Transverse colon (tissue), 4 donors: ENCODE data around the gene STX10. TPM values are rescaled to one million over a fixed set of nuclear protein-coding genes. Genes with fewer than 3 reads are reported as not detected.

Source experiments
- DNase-seq: peaks from one replicate; pipeline ENCODE4 v3.0.0-alpha.2; 2019
- H3K27ac ChIP-seq, 4 donors: fragments of 200-600 bp; sonication (generic); 2 replicates each; pipeline ENCODE4 v1.5.1; 2016 to 2018; ENCODE audit warnings: inconsistent platforms in 4 of 4
- H3K27me3 ChIP-seq: fragments of 200-600 bp; sonication (generic); 2 replicates; pipeline ENCODE4 v1.5.1; 2017; ENCODE audit warnings: inconsistent platforms
- H3K36me3 ChIP-seq, 4 donors: fragments of 200-600 bp; sonication (generic); 2 replicates each; pipeline ENCODE4 v1.5.1; 2017 to 2019; ENCODE audit warnings: inconsistent platforms in 4 of 4
- H3K4me1 ChIP-seq, 4 donors: fragments of 200-600 bp; sonication (generic); 2 replicates each; pipeline ENCODE4 v1.5.1; 2017 to 2020; ENCODE audit warnings: inconsistent platforms in 4 of 4
- H3K4me3 ChIP-seq, 4 donors: fragments of 200-600 bp; sonication (generic); 1 replicate in 1 of 4; 2 replicates in 3 of 4; pipeline versions ENCODE4 v1.5.1 to v1.6.1; 2017 to 2019; ENCODE audit warnings: inconsistent platforms in 4 of 4
- H3K9me3 ChIP-seq, 2 donors: fragments of 200-600 bp; sonication (generic); 2 replicates each; pipeline ENCODE4 v1.5.1; 2017 to 2019; ENCODE audit warnings: inconsistent platforms in 2 of 2
- EP300 ChIP-seq: sonication (generic); formaldehyde crosslinking; IDR thresholded peaks from one replicate; pipeline ENCODE4 v1.6.1; 2017; ENCODE audit warnings: antibody characterized with exemption, low read depth
- POLR2A ChIP-seq: fragments of 450-650 bp; IDR thresholded peaks from one replicate; pipeline ENCODE4 v1.6.1; 2016; ENCODE audit warnings: antibody characterized with exemption, mild to moderate bottlenecking, moderate library complexity
- POLR2AphosphoS5 ChIP-seq, 3 donors: sonication (generic); formaldehyde crosslinking; IDR thresholded peaks; one replicate each; pipeline ENCODE4 v1.6.1; 2016; ENCODE audit warnings: antibody characterized with exemption in 3 of 3
- WGBS, 2 donors: methylation state at CpG; one replicate each; pipeline ENCODE4 v1.1.5; 2018; ENCODE audit warnings: low coverage in 1 of 2; 5-methylcytosine and 5-hydroxymethylcytosine counted together
- in situ Hi-C, 4 donors: fragments of 200-750 bp; cut with MboI; loops; one replicate each; pipeline versions ENCODE4 v1.15.0 to v1.15.1; 2017; ENCODE audit warnings: low sequenced_read_pairs in 3 of 4, low pct_ligation_motif_present in 1 of 4, low pct_unique_long_range_greater_than_20kb in 1 of 4
- intact Hi-C: fragments of 100-400 bp; cut with DNase I; formaldehyde crosslinking; loops from one replicate; pipeline ENCODE4 v1.15.1; 2023; ENCODE audit warnings: low total_unique reads
- total RNA-seq, 4 donors: library from RNA; depleted of rRNA; stranded (reverse); fragments of >200 nt; gene quantifications; one replicate each; pipeline ENCODE4 v1.1.0, GENCODE V29; 2016
- TF ChIP-seq, protein P1 (sequence below), 5 experiments: fragments of 200-600 bp in 3 of 5; fragments of 450-650 bp in 2 of 5; sonication (generic) in 3 of 5; IDR thresholded peaks; 1 replicate in 2 of 5; 2 replicates in 3 of 5; pipeline ENCODE4 v1.5.1; 2016 to 2017; ENCODE audit warnings: antibody characterized with exemption in 5 of 5, inconsistent platforms in 3 of 5, mild to moderate bottlenecking in 2 of 5, moderate library complexity in 1 of 5

The STX10 gene
- total RNA-seq, 4 donors from 2014 or later, result 69.7 to 164 (median 84.2) TPM

DNA sequence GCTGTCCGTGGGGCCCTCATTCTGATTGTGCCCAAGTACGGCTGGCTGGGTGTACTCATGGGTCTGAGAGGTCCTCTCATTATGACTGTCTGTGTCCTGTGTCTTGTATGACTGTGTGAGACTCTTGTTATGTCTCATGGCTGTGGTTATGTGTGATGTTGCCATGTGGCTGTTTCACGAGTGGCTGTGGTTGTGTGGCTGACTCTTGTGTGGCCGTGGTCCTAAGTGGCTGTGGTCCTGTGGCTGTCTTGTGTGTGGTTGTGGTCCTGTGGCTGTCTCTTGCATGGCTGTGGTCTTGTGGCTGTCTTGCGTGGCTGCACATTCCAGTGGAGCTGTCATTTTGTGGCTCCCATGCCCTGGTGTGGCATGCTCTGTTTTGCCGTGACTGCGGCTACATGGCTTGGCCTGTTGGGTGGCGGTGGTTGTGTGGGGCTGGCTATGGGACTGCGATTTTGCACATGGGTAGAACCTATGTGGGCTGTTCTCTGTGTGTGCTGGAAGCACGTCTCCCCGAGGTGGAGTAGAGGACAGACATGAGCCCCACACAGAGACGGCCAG lies 50.1 kb downstream of the STX10 start:
- intact Hi-C loops (no loop called here), in situ Hi-C loops (loop anchor here in 1 of 4 donors (25.0 kb wide), 1 partner anchor 162 kb away; no protein-coding TSS in a partner anchor)
- Histone ChIP-seq H3K36me3 (no peaks in the 10 kb centered on the region), H3K27ac (peak overlapping the region; percentile 89 to 93 (median 92)), H3K27me3 (no peaks in the 10 kb centered on the region), H3K9me3 (no peaks in the 10 kb centered on the region), H3K4me3 (peak overlapping the region in 1 of 4 donors; percentile 41), H3K4me1 (peaks cover 33 to 67% (median 53%) of the 10 kb centered on the region in 4 donors)
- 68% methylated on average over 12 of the region's 12 CpGs; no CpG with 5 or more reads in 1 of the 2 donors for WGBS, 2 donors
- no peak for TF ChIP-seq POLR2AphosphoS5 (IDR thresholded peaks at IDR 0.05)
- TF ChIP-seq, protein P1, sequence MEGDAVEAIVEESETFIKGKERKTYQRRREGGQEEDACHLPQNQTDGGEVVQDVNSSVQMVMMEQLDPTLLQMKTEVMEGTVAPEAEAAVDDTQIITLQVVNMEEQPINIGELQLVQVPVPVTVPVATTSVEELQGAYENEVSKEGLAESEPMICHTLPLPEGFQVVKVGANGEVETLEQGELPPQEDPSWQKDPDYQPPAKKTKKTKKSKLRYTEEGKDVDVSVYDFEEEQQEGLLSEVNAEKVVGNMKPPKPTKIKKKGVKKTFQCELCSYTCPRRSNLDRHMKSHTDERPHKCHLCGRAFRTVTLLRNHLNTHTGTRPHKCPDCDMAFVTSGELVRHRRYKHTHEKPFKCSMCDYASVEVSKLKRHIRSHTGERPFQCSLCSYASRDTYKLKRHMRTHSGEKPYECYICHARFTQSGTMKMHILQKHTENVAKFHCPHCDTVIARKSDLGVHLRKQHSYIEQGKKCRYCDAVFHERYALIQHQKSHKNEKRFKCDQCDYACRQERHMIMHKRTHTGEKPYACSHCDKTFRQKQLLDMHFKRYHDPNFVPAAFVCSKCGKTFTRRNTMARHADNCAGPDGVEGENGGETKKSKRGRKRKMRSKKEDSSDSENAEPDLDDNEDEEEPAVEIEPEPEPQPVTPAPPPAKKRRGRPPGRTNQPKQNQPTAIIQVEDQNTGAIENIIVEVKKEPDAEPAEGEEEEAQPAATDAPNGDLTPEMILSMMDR (IDR thresholded peaks at IDR 0.05), result no peak
- TF ChIP-seq POLR2A, result no peak
- no peak for TF ChIP-seq EP300
- no peak for DNase-seq

DNA sequence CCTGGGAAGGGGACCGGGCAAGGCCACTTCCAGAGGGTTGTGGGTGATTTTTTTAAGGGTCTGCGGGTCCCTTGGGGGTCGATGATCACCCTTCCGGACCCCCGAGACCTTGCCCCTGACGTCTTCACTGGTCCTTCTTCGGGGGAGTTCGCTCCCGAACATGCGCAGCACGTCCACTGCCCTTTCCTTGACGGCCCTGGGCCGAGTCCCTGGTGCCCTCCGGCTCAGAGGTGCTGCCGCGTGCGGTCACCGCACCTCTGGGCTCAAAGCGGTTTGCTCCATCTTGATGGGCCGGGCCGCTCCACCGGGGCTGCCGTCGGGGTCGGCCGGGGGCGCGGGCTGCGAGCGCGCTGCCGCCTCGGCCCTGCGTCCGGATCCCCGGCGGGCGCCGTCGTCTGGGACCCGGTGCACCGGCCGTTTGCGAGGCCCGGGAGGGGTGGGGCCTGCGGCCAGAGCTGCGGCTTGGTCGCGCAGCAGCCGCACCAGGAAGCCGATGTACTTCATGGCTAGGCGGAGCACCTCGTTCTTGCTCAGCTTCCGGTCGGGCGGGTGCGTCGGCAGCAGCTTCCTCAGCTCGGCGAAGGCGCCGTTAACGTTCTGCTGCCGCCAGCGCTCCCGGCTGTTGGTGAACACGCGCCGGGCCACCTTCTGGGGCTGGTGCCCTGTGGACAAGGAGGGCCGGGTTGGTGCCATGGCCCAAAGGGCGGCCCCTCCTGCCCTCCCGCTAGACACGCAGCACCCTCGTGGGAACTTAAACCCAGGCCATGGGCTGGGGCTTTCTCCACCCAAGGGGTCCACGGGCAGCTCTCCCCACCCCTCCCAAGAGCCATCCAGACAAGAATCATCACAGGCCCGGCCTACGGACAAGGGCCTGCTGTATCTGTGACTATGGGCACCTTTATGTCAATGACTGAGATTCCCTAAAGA lies 50.8 kb downstream of the STX10 start:
- peaks cover 34 to 75% (median 59%) of the 10 kb centered on the region in 4 donors for H3K4me1 ChIP-seq
- TF ChIP-seq POLR2AphosphoS5 (IDR thresholded peaks at IDR 0.05) (peak; percentile 46 to 87 (median 85)), EP300 (no peak), POLR2A (peak; percentile 61)
- TF ChIP-seq, protein P1 (IDR thresholded peaks at IDR 0.05), result no peak
- DNase-seq, result peak; percentile 85
- no peaks in the 10 kb centered on the region for H3K36me3 ChIP-seq
- H3K9me3 ChIP-seq, result no peaks in the 10 kb centered on the region
- in situ Hi-C loops, result loop anchor here in 1 of 4 donors (25.0 kb wide), 1 partner anchor 112 kb away; the partner anchor contains the start of gene NFIX
- intact Hi-C loops, result loop anchor here (10.0 kb wide), 1 partner anchor 215 kb away; the partner anchor contains the start of genes DNASE2 and KLF1
- WGBS, 2 donors, result 18% methylated on average over 44 of the region's 77 CpGs; no CpG with 5 or more reads in 1 of the 2 donors
- H3K4me3 ChIP-seq, result peak overlapping the region; percentile 15 to 49 (median 38)
- H3K27me3 ChIP-seq, result no peaks in the 10 kb centered on the region
- peak overlapping the region; percentile 89 to 93 (median 92) for H3K27ac ChIP-seq

DNA sequence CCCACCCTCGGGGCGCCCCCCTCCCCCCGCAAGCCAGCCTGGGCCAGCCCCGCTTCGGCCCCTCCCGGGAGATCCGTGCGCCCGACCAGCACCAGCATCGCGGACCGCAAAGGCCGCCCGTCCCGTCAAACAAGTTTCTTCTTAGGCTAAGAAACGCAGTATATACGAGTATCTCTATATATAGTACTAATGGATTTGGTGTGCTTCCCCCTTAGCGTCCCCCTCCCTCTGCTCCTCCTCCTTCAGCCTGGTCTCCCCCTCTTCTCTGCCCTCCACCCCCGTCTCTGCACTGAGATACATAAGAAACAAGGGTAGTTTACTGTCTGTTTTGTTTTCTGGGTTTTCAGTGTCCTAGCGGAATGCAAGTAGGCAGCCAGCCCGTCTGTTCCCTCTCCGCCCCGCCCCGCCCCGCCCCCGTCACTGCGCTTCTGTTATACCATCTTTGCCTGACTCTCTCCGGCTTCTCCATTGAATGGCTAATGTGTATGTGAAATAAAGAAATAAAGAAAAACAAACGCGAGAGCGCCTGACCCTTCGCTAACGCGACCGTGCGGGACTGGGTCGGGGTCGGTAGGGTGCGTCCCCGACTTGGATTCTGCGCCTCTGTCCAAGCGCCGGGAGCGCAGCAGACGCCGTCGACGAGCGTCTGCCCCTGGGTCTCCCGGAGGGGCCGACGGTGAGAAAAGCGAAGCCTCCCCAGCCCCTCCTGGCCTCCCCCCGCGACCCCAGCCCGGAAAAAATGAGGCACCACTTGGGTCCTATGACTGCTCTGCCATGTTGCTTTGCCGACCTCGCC lies 51.7 kb downstream of the STX10 start:
- DNase-seq, result no peak
- TF ChIP-seq EP300, result no peak
- TF ChIP-seq, protein P1 (IDR thresholded peaks at IDR 0.05), result no peak
- TF ChIP-seq POLR2A, result no peak
- no peak for TF ChIP-seq POLR2AphosphoS5 (IDR thresholded peaks at IDR 0.05)
- Histone ChIP-seq H3K9me3 (no peaks in the 10 kb centered on the region), H3K27ac (peak overlapping the region; percentile 89 to 93 (median 92)), H3K27me3 (no peaks in the 10 kb centered on the region), H3K4me1 (peaks cover 38 to 80% (median 65%) of the 10 kb centered on the region in 4 donors), H3K36me3 (no peaks in the 10 kb centered on the region), H3K4me3 (peak overlapping the region; percentile 15 to 49 (median 38))
- in situ Hi-C loops (loop anchor here in 1 of 4 donors (25.0 kb wide), 1 partner anchor 111 kb away; the partner anchor contains the start of gene NFIX), intact Hi-C loops (loop anchor here (10.0 kb wide), 1 partner anchor 214 kb away; the partner anchor contains the start of genes DNASE2 and KLF1)
- WGBS, 2 donors, result 1 to 9% methylated on average over 23 to 36 of the region's 58 CpGs
